Large intestine (tissue), 3 donors: ENCODE results near the gene DCAF11. TPM values are rescaled to one million over a fixed set of nuclear protein-coding genes. Genes with fewer than 3 reads are reported as not detected.

Source experiments
- DNase-seq, 2 donors: peaks; one replicate each; pipeline versions ENCODE4 v3.0.0 to v3.0.0-alpha.2; 2013
- H3K27ac ChIP-seq: one replicate; pipeline ENCODE4 v1.5.1; 2013; ENCODE audit warnings: low read length
- H3K27me3 ChIP-seq: 2 replicates; pipeline ENCODE4 v1.6.1; 2013; ENCODE audit warnings: low read length; ENCODE audit not compliant: control insufficient read depth, insufficient read depth
- H3K36me3 ChIP-seq: 2 replicates; pipeline ENCODE4 v1.6.1; 2013; ENCODE audit warnings: low read length; ENCODE audit not compliant: control insufficient read depth, insufficient read depth
- H3K4me1 ChIP-seq: one replicate; pipeline ENCODE4 v1.6.1; 2013; ENCODE audit warnings: low read length; ENCODE audit not compliant: control insufficient read depth, insufficient read depth
- H3K4me3 ChIP-seq: one replicate; pipeline ENCODE4 v1.5.1; 2013; ENCODE audit warnings: low read length
- H3K9me3 ChIP-seq: one replicate; pipeline ENCODE4 v1.6.1; 2013; ENCODE audit warnings: mild to moderate bottlenecking, low read depth, low read length, moderate library complexity; ENCODE audit not compliant: control insufficient read depth
- WGBS: methylation state at CpG from one replicate; pipeline ENCODE4 v1.1.5; 2013; ENCODE audit warnings: low lambda C conversion rate; ENCODE audit not compliant: insufficient coverage; 5-methylcytosine and 5-hydroxymethylcytosine counted together
- polyA plus RNA-seq: library from polyadenylated mRNA; unstranded; fragments of 120-200 nt; gene quantifications from one replicate; pipeline ENCODE4 v1.2.1, GENCODE V29; 2013

The DCAF11 gene
- polyA plus RNA-seq, 1 donor, result 98.9 TPM

GRCh38 chr14:24088095-24088494 is 26.5 kb upstream of the DCAF11 start:
- H3K36me3 ChIP-seq, result no peaks in the 10 kb centered on the region
- no CpG with 5 or more reads among the region's 2 CpGs for WGBS
- DNase-seq, result no peak
- H3K9me3 ChIP-seq, result no peaks in the 10 kb centered on the region
- H3K27me3 ChIP-seq, result no peaks in the 10 kb centered on the region
- H3K4me3 ChIP-seq, result no peak overlapping the region
- peaks cover 24% of the 10 kb centered on the region for H3K4me1 ChIP-seq
- H3K27ac ChIP-seq, result no peak overlapping the region

GRCh38 chr14:24089890-24090289 is 24.7 kb upstream of the DCAF11 start:
- Histone ChIP-seq H3K9me3 (no peaks in the 10 kb centered on the region), H3K27ac (no peak overlapping the region), H3K27me3 (no peaks in the 10 kb centered on the region), H3K4me3 (no peak overlapping the region), H3K4me1 (peaks cover 31% of the 10 kb centered on the region), H3K36me3 (no peaks in the 10 kb centered on the region)
- DNase-seq, result no peak
- no CpG with 5 or more reads among the region's 6 CpGs for WGBS

- DNase-seq, result peak; percentile 88 to 95
- Histone ChIP-seq H3K4me1 (peaks cover 47% of the 10 kb centered on the region), H3K36me3 (peaks cover 7% of the 10 kb centered on the region), H3K9me3 (no peaks in the 10 kb centered on the region), H3K27ac (peak overlapping the region; percentile 96), H3K27me3 (no peaks in the 10 kb centered on the region), H3K4me3 (no peak overlapping the region)
Measured at GRCh38 chr14:24092110-24092504, 22.5 kb upstream of the DCAF11 start.

GRCh38 chr14:24092505-24093206 is 21.9 kb upstream of the DCAF11 start:
- WGBS, result no CpG with 5 or more reads among the region's 4 CpGs
- H3K9me3 ChIP-seq, result no peaks in the 10 kb centered on the region
- peak in 1 of 2 donors; percentile 37 for DNase-seq
- peak overlapping the region; percentile 96 for H3K27ac ChIP-seq
- peaks cover 7% of the 10 kb centered on the region for H3K36me3 ChIP-seq
- H3K4me1 ChIP-seq, result peaks cover 47% of the 10 kb centered on the region
- no peaks in the 10 kb centered on the region for H3K27me3 ChIP-seq
- H3K4me3 ChIP-seq, result no peak overlapping the region

GRCh38 chr14:24093207-24093900 is 21.2 kb upstream of the DCAF11 start:
- H3K27ac ChIP-seq, result peak overlapping the region; percentile 96
- H3K9me3 ChIP-seq, result no peaks in the 10 kb centered on the region
- DNase-seq, result peak in 1 of 2 donors; percentile 33
- WGBS, result 90% methylated on average over 4 of the region's 19 CpGs
- H3K4me1 ChIP-seq, result peaks cover 47% of the 10 kb centered on the region
- H3K27me3 ChIP-seq, result no peaks in the 10 kb centered on the region
- H3K4me3 ChIP-seq, result peak overlapping the region; percentile 81
- H3K36me3 ChIP-seq, result peaks cover 13% of the 10 kb centered on the region

- Histone ChIP-seq H3K4me3 (peak within 1 kb of the TSS; percentile 81), H3K27me3 (no peaks in the 10 kb centered on the region), H3K9me3 (no peaks in the 10 kb centered on the region), H3K4me1 (peaks cover 47% of the 10 kb centered on the region), H3K36me3 (peaks cover 22% of the 10 kb centered on the region), H3K27ac (peak within 1 kb of the TSS; percentile 96)
- peak; percentile 97 to 99 for DNase-seq
- WGBS, result no CpG with 5 or more reads among the region's 68 CpGs
Measured at GRCh38 chr14:24093901-24094840, 20.4 kb upstream of the DCAF11 start, which contains the start of gene PCK2. TSS of gene PCK2 (plus strand) at chr14:24094311. CDS start at chr14:24094406, 95 bp downstream.

GRCh38 chr14:24094841-24095270 is 19.7 kb upstream of the DCAF11 start:
- H3K4me3 ChIP-seq, result peak overlapping the region; percentile 81
- H3K36me3 ChIP-seq, result peaks cover 28% of the 10 kb centered on the region
- H3K27me3 ChIP-seq, result no peaks in the 10 kb centered on the region
- WGBS, result no CpG with 5 or more reads among the region's 14 CpGs
- no peaks in the 10 kb centered on the region for H3K9me3 ChIP-seq
- peaks cover 47% of the 10 kb centered on the region for H3K4me1 ChIP-seq
- no peak for DNase-seq
- peak overlapping the region; percentile 96 for H3K27ac ChIP-seq

- peak; percentile 95 to 96 for DNase-seq
- H3K27me3 ChIP-seq, result no peaks in the 10 kb centered on the region
- H3K9me3 ChIP-seq, result no peaks in the 10 kb centered on the region
- no CpG with 5 or more reads among the region's 12 CpGs for WGBS
- H3K36me3 ChIP-seq, result peaks cover 35% of the 10 kb centered on the region
- peak overlapping the region; percentile 96 for H3K27ac ChIP-seq
- H3K4me3 ChIP-seq, result peak overlapping the region; percentile 81
- peaks cover 47% of the 10 kb centered on the region for H3K4me1 ChIP-seq
Measured at GRCh38 chr14:24095271-24096068, 19.1 kb upstream of the DCAF11 start.

GRCh38 chr14:24096545-24097181 is 17.9 kb upstream of the DCAF11 start:
- DNase-seq, result no peak
- WGBS, result no CpG with 5 or more reads among the region's 8 CpGs
- H3K9me3 ChIP-seq, result no peaks in the 10 kb centered on the region
- no peaks in the 10 kb centered on the region for H3K27me3 ChIP-seq
- no peak overlapping the region for H3K4me3 ChIP-seq
- H3K27ac ChIP-seq, result peak overlapping the region; percentile 96
- H3K4me1 ChIP-seq, result peaks cover 38% of the 10 kb centered on the region
- H3K36me3 ChIP-seq, result peaks cover 45% of the 10 kb centered on the region
